GM19328 (cell line): ENCODE measurements around the gene REEP1.

Experiments used
- ATAC-seq: cut with Tn5 transposase; IDR thresholded peaks from one replicate; pipeline ENCODE4 v1.9.1; 2021; ENCODE audit warnings: mild to moderate bottlenecking, moderate library complexity; ENCODE audit not compliant: unreplicated experiment

Gene REEP1

DNA sequence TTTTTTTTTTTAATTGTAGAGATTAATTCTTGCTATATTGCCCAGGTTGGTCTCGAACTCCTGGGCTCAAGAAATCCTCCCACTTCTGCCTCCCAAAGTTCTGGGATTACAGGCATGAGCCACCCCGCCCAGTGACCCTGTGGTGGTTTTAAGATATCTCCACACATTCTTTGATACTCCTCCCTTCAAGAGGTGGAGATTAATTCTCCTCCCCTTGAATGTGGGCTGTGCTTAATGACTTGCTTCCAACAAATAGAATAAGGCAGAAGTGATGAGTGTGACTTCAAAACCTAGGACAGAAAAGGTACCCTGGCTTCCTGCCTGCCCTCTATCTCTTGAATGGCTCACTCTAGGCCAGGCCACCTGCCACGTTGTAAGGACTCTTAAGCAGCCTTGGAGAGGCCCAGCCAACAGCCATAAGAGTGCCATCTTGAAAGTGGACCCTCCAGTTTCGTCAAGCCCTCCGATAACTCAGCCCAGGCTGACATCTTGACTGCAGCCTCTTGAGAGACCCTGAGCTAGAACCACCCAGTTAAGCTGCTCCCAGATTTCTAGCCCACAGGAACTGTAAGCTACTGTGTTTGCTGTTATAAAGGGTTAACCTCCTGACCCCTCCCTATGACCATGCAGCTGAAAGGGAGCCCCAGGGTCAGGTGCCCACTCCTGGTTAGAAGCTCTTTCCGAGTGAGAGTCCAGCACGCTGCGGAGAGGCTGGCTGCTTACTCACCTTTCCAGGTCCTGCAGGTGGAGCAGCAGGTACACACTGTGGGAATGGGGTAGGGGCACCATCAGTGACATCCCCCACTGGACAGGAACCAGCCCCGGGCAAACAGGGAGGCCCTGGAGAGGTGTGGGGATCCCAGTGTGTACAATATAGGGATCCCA is 110.5 kb downstream of the REEP1 start:
- no peak for ATAC-seq

DNA sequence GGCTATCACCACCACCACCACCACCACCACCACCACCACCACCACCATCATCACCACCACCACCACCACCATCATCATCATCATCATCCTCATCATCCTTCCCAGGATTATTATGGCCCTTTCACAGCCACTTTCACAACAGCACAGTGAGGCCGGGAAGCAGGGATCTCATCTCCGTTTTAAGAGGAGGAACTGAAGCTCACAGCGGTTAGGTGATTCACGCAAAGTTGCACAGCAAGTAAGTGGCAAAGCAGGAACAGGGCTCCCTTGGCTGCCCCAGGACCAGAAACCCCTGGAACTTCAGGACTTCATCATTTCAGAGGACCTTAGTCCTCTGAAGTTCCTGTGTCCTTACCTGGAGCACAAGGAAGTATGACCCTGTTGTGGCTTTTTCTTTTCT is 111.4 kb downstream of the REEP1 start:
- no peak for ATAC-seq

DNA sequence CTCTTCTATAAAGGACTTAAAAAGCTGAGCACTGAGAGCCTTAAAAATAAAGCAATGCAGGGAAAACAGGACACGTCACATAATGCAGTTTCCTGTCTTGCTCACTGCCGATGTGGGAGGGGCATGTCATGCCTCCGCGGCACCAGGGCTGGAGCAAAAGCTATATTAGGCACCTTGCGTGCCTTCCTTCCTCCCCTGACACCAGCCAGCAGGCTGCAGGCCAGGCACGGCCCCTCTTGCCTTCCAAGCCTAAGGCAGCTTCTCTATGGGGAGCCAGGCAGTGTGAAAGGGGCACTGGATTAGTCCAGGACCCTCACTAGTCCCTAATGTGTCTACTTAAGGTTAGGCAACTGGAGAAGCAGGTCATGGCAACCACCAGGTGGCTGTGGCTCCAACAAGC is 111.8 kb downstream of the REEP1 start:
- peak; percentile 47 for ATAC-seq

DNA sequence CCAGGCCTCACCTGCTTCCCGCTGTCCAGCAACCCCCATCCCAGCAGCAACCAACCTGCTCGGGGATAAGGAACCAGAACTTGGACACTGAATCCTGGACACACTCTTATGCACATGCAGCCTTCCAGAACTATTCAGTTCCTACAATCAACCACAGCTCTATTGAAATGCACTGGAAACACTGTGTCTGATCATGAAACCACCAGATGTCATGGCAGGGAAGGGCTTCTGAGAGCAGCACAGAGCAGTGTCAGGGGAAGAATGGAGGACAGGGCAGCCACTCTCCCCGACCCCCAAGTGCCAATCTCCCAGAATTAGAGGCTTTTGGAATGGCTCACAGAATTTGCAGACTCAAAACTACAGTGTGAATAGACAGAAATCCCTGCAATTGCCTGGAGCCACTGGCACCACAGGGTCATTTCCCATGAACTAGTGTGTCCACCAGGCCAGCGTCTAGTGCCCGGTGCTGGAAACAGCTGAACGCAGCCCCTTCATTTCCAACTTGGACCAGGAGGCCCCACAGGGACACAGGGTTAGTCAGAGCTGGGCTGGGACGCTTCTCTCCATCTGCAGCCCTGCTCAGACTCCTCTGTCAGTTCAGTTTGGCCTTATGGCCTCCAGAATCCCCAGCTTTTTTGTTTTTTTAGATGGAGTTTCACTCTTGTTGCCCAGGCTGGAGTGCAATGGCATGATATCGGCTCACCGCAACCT is 112.6 kb downstream of the REEP1 start:
- ATAC-seq, result no peak

DNA sequence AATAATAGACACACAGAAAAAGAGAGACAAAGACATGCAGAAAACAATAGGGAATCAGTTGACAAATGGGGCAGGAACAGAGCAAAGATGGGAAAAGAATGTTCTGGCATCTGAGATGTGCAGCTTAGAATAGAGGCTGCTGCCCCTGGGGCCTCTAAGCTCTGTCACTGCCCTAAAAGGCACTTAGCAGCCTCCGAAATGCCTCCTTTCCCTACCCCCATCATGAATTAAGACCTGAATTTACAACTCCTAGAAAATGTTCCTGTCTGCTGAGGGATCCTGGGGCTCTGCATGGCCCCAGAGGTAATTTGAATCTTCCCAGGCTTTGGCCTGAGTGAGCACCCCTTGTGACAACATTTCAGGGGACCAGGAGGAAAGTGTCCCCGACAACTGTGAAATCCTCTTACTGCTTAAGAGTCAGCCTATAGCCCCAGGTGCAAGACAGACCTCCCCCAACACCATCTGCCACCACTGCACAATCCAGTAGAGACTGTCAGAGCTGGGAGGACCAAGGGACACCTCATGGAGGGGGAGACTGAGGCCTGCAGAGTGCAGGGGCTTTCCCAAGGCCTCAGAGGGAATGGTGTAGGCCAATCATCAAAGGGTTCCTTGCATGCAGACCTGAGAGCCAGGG is 113.4 kb downstream of the REEP1 start:
- no peak for ATAC-seq

DNA sequence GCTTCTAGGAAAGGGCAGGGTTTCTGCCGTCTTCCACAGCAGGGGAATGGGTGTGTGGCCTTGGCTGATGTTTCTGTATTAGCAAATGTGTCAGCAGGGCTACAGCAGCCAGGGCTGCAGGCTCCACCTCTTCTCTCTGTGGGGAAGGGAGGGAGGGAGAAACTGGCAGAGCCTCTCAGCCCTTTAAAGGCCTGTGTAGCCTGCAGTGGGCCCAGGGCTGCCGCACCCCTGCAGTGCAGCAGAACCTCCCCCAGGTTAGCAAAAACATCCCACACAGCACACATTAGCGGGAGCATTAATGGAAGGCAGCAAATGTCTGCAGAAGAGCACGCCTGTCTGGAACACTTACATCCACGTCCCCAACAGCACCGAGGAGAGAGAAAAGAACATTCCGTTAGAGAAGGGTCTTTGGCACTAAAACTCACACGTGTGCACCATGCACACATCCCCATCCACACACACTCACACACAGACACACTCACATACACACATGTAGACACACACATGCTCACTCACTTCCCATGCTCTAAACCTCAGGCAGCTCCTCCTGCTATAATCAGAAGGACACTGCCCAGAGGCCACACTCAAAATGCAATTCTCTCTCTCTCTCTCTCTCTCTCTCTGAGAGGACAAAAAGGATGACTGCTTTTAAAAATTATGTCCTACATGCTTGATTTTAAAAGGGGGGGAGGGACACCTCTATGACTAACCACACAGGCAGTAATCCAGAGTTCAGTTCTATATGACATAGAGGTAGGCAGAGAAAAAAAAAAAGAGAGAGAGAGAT is 114.1 kb downstream of the REEP1 start:
- no peak for ATAC-seq

DNA sequence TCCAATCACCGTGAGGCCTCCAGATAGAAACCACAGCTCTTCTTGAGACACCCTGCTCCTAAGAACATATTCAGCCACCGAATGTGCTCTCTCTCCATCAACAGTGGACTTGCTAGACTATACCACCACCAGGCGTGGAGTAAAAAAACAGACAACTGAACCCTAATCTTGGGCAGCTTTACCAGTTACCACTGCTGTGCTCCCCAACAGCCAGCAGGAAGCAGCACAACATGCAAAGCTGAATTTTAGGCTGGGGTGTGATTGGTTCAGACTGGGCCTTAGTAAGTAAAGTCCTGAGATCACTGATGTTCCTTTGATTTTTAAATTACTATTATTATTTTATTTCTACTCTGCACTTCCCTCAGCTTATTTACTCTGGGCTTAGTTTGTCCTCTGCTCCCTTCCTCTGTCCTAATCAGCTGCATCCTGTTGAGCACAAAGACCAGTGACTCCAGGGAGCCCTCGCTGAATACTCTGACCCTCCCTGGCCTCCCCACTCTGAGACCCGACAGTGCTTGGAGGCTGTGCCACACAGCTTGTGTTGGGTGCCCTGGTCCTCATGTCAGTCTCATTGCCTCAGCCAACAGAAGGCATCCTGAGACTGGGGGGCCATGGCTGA is 116.3 kb downstream of the REEP1 start:
- ATAC-seq, result no peak

DNA sequence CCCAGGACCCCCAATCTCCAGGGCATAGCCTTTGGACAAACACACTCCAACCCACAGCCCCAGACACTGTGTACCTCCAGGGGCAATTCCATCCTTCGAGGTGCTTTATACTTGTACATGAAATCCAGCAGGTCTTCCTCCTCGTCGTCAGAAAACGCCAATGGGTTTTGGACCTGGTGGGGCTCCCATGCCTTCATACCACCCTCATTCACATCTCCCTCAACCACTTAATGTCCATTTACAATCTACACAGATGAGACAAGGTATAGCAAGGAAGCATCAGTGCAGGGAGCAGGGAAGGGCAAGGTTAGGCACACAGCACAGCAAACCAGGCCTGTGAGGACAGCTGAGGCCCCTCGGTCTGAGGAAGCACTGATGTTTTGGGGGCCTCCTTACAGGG is 117.5 kb downstream of the REEP1 start:
- ATAC-seq, result no peak

DNA sequence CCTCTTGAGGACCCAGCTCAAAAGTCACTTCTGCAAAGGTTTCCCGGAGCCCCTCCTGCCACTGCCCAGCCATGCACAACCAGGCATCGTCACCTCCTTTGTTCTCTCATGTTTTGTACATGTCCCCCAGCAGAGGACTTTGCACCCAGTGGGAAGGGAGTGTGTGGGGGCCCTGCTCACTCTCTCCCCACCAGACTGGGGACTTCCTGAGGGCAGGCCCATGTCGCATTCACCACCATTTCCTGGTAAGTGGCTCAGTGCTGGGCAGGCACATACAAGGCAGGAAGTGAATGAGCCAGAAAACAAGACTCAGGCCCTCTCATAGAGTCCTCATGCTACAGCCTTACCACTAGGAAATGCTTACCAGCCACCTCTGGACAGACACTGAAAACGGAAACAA is 119.3 kb downstream of the REEP1 start:
- no peak for ATAC-seq

DNA sequence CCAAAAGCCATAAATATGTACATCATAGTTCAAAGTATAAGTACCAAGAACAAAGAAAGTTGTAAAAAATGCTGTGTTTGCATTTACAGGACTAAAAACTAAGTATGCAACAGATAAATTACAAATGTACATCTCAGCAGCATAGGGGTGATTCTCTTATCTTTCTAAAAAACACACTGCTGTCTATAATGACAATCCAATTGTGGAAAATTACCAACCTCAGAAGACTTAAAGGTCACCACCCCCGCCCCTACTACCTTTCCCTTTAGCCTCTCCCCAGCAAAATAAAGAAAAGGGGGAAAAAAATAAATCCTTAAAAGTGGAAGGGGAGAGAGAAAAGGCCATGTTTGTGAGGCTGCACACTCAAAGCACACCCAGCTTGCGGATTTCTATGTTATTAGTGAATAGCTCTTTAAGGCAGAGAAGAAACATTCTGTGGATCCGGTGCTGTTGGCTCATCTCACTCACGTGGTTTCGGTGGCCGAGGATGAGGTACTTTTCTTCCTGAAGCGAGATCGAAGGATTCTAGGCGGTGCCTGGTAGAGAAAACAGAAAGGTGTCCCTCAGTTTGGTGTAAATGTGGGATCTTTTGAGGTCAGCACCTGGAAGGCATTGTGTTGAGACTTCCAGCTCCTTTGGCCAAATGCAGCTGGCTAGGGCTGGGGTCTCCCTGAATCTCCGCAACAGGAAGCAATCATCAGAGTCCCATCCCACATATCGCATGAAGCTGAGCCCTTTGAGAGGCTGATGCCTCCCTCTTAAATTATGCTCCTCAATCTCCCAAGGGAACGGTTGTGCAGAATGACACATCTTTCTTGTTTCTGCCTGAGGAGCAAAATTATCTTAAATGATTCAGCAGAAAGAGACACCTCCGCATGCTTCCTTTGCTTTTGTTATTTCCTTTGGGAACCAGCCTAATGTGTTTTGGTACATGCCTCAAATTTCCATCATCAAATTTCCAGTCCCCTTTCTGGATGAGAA is 120.6 kb downstream of the REEP1 start:
- ATAC-seq, result no peak

DNA sequence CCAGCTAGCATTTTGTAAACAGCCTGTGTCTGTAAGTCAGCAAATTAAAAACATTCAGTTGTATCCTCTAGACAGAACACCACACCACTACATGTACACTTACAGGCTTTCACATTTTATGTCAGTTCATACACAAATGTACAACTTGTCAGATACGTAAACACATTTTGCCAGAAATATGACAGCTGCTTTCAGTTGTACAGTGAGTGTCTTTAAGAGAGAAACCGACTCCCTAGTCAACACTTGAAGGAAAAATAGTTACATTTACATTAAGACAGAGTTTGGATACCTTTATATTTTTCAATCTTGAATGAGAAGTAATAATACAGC is 123.0 kb downstream of the REEP1 start:
- no peak for ATAC-seq

DNA sequence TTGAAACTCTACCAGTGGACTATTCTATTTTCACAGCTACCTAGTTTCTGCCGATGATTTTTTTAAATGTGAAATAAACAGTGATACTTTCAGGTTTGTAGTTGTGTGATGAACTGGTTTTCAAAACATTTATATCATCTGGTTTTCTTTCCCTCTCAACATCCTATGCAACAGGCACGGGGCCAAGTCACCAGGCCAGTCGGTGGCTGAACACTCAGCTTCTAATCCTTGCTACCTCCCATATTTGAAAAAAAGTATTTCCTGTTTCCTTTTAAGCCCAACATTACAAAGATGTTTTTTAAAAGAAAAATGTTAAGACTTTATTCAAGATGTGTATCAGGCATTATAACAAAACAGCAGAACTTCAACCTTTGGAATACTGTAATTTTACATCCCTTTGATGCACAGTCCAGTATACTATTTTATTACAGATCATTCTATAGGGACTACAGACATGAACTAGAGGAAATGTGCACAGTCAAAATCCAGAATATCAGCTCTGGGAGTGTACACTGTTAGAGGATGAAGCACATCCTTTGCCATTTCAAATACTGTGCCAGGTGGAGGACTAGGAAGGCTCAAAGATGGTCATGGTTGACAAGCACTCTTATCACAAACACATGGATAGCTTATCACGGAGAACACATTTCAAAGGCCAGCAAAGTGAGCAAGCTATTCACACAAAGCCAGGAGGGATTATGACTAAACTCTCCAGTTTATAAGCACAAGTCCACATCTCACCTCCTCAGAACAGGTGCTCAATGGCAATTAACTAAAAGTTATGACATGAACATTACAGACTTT is 123.5 kb downstream of the REEP1 start:
- no peak for ATAC-seq

DNA sequence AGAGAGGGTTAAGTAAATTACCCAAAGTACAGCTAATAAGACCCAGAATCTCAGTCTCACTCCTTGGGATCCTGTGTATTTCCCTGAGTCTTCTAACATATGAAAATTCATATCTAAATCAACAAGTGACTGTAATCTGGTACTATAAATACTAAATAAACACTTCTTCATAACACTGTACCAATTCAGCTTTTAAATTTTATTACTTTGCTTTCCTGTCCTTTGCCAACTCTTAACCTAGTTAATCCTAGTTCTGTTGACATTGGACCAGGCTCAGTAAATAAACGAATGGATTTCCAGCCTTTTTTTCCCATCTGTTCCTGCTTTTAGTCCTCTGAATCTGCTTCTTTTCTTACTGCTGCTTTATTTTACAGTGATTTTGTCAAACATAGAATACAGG is 124.4 kb downstream of the REEP1 start:
- ATAC-seq, result no peak

DNA sequence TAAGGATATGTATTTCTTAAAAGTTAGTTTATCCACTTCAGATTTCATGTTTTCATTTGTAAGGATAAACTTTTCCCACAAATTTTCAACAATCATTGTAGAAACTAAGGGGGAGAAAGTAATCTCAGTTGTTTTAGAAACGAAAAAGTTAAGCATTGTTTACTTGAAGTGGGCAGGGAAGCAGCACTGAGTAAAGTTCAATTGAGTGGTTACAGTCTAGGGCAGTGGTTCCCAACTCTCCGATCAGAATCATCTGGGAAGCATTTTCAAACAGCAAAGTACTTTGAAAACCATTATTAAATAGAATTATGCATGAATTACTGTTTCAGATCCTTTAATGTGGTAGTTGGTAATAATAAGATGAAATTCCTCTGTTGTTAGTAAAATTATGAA is 125.6 kb downstream of the REEP1 start:
- ATAC-seq, result no peak

DNA sequence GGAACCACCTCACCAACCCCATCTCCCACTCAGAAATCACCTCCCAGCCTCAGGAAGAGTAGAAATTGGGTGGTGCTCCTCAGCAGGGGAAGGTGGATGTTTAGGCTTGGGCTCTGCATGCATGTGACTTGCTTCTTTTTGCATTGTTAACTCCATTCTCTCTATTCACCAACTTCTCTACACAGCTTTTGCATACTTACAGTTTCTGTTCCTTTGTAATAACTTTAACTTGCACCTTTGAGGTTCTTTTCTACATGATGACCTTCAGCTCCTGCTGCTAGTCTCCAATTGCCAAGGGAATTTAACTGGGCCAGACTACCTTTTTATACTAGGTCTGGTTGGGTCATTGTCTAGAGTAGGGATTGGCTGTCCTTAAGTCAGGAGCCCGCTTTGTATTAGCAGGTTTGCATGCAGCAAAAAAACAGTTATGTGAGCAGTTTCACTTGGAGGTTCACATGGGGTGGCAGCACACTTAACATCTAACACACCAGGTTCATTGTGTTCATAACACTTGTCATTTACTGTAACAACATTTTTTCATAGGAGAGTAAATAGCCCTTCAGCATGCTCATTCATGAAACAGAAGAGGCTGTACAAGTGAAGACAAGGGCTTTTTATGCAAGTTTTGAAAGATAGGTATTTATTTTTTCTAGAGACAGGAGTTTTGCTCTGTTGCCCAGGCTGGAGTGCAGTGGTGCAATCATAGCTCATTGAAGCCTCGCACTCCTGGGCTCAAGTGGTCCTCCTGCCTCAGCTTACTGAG is 126.2 kb downstream of the REEP1 start:
- ATAC-seq, result no peak

DNA sequence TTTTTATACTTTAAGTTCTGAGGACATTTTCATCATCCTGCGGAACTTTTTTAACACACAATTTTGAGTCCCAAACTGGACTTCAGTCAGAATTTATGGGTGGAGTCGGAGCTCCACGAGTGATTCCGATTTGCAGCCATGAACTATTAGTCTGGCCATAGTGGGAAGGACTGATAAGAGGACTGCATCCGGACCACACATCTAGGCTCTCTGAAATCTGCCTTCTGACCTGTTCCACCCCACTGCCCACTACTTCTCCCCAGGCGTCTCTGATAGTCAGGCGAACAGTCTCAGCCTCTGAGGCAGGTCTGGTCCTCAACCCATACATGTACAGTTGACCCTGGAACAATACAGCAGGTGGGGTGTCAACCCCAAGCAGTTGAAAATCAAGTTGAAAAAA is 133.0 kb downstream of the REEP1 start:
- no peak for ATAC-seq

DNA sequence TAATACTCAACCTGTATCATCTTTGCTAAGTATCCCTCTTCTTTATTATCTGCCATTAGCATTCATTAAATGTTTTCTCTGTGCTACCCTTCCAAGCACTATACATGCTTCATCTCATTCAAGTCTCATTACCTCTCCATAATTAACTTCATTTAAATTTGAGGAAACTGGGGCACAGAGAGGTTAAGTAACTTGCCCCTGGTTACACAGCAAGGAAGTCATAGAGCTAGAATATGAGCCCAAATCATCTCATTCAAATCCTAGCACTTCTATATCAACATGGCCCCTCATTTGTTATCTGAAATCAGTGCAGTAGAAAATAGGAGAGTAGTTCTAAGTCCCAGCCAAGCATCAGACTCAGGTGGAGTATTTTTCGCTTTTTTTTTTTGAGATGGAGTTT is 133.8 kb downstream of the REEP1 start:
- no peak for ATAC-seq

DNA sequence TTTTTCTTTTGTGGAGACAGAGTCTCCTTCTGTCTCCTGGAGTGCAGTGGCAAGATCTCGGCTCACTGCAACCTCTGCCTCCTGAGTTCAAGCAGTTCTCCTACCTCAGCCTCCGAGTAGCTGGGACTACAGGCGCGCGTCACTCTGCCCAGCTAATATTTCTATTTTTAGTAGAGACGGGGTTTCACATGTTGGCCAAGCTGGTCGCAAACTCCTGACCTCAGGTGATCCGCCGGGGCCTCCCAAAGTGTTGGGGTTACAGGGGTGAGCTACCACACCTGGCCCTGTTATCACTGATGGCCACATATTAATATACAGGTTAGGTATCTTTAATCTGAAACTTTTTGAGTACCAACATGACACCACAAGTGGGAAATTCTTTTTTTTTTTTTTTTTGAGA is 134.7 kb downstream of the REEP1 start:
- ATAC-seq, result no peak
